Stimulated activated naive CD8-positive, alpha-beta T cell treated with anti-CD3 and anti-CD28 coated beads, Interleukin-15, Interleukin-2, amounts not matched to agents 100 ng/mL and 50 ng/mL, for 24 hours (primary cell): ENCODE data around the gene CYP17A1.
"Not testable (repeated sequence)": the region's sequence is repeated elsewhere in the genome, so short reads cannot be mapped to it uniquely, and the experiment has no call there.

Source experiments
- H3K27ac Mint-ChIP-seq: one replicate; pipeline ENCODE4 v1.8.0; 2021; ENCODE audit warnings: mild to moderate bottlenecking, mixed read lengths
- H3K27me3 Mint-ChIP-seq: one replicate; pipeline ENCODE4 v1.8.0; 2021; ENCODE audit warnings: mixed read lengths
- H3K36me3 Mint-ChIP-seq: one replicate; pipeline ENCODE4 v1.8.0; 2021; ENCODE audit warnings: low read depth, mixed read lengths
- H3K4me1 Mint-ChIP-seq: one replicate; pipeline ENCODE4 v1.8.0; 2021; ENCODE audit warnings: low read depth, mixed read lengths
- H3K4me3 Mint-ChIP-seq: one replicate; pipeline ENCODE4 v1.8.0; 2021; ENCODE audit warnings: mild to moderate bottlenecking, mixed read lengths
- H3K9me3 Mint-ChIP-seq: one replicate; pipeline ENCODE4 v1.8.0; 2021; ENCODE audit warnings: mixed read lengths

The CYP17A1 gene

GRCh38 chr10:102820008-102820407 is 17.2 kb downstream of the CYP17A1 start:
- H3K9me3 Mint-ChIP-seq, H3K4me1 Mint-ChIP-seq, H3K4me3 Mint-ChIP-seq, H3K27ac Mint-ChIP-seq, H3K36me3 Mint-ChIP-seq, H3K27me3 Mint-ChIP-seq: not testable (repeated sequence)

- H3K27ac Mint-ChIP-seq = peak overlapping the region; percentile 11
- no peak overlapping the region for H3K4me3 Mint-ChIP-seq
- no peaks in the 10 kb centered on the region for H3K36me3 Mint-ChIP-seq
- H3K9me3 Mint-ChIP-seq = no peaks in the 10 kb centered on the region
- no peaks in the 10 kb centered on the region for H3K27me3 Mint-ChIP-seq
- peaks cover 5% of the 10 kb centered on the region for H3K4me1 Mint-ChIP-seq
These were observed 18.2 kb downstream of the CYP17A1 start for GRCh38 chr10:102819054-102819453.

GRCh38 chr10:102817175-102817574 is 20.0 kb downstream of the CYP17A1 start:
- H3K4me1 Mint-ChIP-seq = peaks cover 10% of the 10 kb centered on the region
- no peak overlapping the region for H3K27ac Mint-ChIP-seq
- no peaks in the 10 kb centered on the region for H3K9me3 Mint-ChIP-seq
- no peak overlapping the region for H3K4me3 Mint-ChIP-seq
- no peaks in the 10 kb centered on the region for H3K27me3 Mint-ChIP-seq
- peaks cover 12% of the 10 kb centered on the region for H3K36me3 Mint-ChIP-seq

GRCh38 chr10:102815790-102816549 is 21.2 kb downstream of the CYP17A1 start:
- Mint-ChIP-seq H3K9me3 (no peaks in the 10 kb centered on the region), H3K27ac (peak overlapping the region; percentile 12), H3K4me1 (peaks cover 14% of the 10 kb centered on the region), H3K36me3 (peaks cover 24% of the 10 kb centered on the region), H3K4me3 (no peak overlapping the region), H3K27me3 (no peaks in the 10 kb centered on the region)

DNA sequence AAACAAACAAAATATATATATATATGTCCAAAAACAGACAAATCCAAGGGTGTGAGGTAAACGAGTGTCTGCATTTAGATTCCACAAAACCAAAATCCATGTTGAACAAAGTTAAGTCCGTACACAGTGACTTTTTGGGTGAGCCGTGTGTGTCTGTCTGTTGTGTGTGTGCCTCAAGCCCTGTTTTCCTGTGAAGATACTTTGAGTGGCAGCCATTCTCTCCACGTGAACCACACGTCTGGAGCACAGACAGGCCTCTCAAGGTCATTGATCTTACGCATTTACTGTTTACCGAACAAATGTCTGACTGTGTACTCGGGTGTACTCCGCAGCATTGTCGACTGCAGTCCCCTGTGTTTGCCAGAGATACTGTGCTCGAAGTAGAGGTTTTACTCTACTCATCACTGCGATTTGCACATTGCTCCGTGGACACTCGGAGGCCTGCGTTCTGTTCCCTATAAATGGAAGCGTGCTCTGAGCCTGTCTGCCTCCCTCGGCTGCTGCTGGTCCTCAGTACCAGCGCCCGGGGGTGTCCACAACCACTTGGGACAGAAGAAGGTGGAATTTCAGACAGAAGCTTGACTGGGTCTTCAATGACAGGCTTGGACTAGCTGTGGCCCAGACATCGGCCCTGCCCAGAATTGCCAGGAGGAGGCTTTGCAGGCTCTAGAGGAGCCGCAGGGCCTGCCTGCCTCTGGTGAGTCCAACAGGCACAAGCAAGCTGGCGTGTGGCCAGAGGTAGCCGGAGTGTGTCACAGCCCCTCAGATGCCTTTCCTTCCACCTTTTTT is 22.1 kb downstream of the CYP17A1 start:
- Mint-ChIP-seq H3K27ac (no peak overlapping the region), H3K27me3 (no peaks in the 10 kb centered on the region), H3K4me3 (no peak overlapping the region), H3K9me3 (no peaks in the 10 kb centered on the region), H3K4me1 (peaks cover 14% of the 10 kb centered on the region), H3K36me3 (peaks cover 27% of the 10 kb centered on the region)

- Mint-ChIP-seq H3K27ac (no peak overlapping the region), H3K9me3 (no peaks in the 10 kb centered on the region), H3K36me3 (peaks cover 30% of the 10 kb centered on the region), H3K27me3 (no peaks in the 10 kb centered on the region), H3K4me3 (no peak overlapping the region), H3K4me1 (peaks cover 14% of the 10 kb centered on the region)
These were observed 22.8 kb downstream of the CYP17A1 start for GRCh38 chr10:102814453-102814871.

DNA sequence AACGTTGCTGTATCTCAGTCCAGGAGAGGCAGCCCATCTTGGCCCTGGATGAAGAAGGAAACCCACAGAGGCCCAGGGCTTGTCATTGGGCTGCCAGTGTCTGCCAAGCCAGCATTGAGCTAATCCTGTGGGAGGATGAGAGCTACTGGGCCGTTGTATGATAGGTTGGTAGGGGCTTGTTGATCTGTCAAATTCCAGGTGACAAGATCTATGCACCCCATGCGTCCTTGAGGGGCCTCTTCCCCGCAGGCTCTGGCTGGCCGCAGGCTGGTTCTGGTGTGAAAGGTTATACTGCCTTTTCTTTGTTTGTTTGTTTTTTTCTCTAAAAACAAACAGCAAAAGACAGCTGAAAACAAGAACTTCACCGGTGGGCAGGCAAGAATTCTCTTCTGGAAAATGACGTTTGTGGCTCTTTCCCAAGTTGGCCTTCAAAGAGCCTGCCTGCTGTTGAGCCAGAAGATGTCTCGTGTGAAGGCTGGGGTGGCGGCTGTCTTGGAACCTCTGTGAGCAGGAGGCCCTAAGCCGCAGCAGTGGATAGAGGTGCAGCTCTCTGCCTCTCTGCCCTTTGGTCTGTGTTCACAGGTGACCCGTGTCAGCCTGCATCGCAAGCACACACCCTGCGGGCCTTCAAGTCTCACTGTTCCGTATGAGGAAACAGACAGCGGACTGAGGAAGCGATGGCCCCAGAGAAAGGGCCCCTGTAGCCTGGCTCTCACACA is 23.3 kb downstream of the CYP17A1 start:
- Mint-ChIP-seq H3K36me3 (peaks cover 30% of the 10 kb centered on the region), H3K27ac (peak overlapping the region; percentile 41), H3K4me1 (peaks cover 14% of the 10 kb centered on the region), H3K9me3 (no peaks in the 10 kb centered on the region), H3K27me3 (no peaks in the 10 kb centered on the region), H3K4me3 (no peak overlapping the region)

DNA sequence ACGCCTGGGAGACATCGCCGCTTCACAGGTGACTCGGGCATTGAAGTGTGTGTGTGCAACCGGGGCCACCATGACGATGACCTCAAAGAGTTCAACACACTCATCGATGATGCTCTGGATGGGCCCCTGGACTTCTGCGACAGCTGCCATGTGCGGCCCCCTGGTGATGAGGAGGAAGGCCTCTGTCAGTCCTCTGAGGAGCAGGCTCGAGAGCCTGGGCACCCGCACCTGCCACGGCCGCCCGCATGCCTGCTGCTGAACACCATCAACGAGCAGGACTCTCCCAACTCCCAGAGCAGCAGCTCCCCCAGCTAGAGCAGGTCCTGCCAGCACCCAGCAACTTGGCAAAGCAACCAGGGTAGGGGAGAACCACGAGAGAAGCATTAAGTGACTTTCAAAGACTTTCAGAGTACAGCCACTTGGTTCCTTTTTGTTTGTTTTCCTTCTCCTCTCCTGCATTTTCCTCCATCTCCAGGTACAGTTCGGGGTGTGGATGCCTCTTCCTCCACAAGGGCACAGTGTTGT is 24.1 kb downstream of the CYP17A1 start:
- no peaks in the 10 kb centered on the region for H3K27me3 Mint-ChIP-seq
- H3K9me3 Mint-ChIP-seq = no peaks in the 10 kb centered on the region
- peak overlapping the region; percentile 41 for H3K27ac Mint-ChIP-seq
- H3K4me3 Mint-ChIP-seq = no peak overlapping the region
- peaks cover 14% of the 10 kb centered on the region for H3K4me1 Mint-ChIP-seq
- H3K36me3 Mint-ChIP-seq = peaks cover 30% of the 10 kb centered on the region

GRCh38 chr10:102812231-102812876 is 24.9 kb downstream of the CYP17A1 start:
- Mint-ChIP-seq H3K27me3 (no peaks in the 10 kb centered on the region), H3K4me3 (no peak overlapping the region), H3K27ac (peak overlapping the region; percentile 57), H3K36me3 (peaks cover 30% of the 10 kb centered on the region), H3K4me1 (peaks cover 14% of the 10 kb centered on the region), H3K9me3 (no peaks in the 10 kb centered on the region)

- H3K9me3 Mint-ChIP-seq = no peaks in the 10 kb centered on the region
- H3K27ac Mint-ChIP-seq = no peak overlapping the region
- no peaks in the 10 kb centered on the region for H3K27me3 Mint-ChIP-seq
- H3K4me3 Mint-ChIP-seq = no peak overlapping the region
- peaks cover 14% of the 10 kb centered on the region for H3K4me1 Mint-ChIP-seq
- peaks cover 30% of the 10 kb centered on the region for H3K36me3 Mint-ChIP-seq
These were observed 25.9 kb downstream of the CYP17A1 start for GRCh38 chr10:102811346-102811745.

DNA sequence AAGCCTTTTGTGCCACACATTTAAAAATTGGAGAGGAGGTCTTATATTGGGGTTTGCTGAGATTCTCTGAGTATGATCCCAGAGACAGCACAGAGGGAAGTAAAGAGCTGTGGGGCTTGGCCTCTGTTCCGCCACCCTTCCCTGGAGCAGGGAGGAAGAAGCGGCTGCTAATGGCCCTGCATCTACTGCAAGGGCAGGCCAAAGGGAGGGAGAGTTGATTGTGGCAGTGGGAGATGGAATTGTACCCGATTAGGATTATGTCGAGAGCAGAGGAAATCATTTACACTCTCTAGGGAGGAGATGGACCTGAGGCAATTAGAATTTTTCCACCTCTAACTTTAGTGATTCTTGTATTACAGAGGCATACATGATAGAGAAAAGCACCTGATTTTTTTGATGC is 28.8 kb downstream of the CYP17A1 start:
- Mint-ChIP-seq H3K4me3 (no peak overlapping the region), H3K27me3 (no peaks in the 10 kb centered on the region), H3K4me1 (peaks cover 22% of the 10 kb centered on the region), H3K36me3 (peaks cover 32% of the 10 kb centered on the region), H3K9me3 (no peaks in the 10 kb centered on the region), H3K27ac (no peak overlapping the region)

- peaks cover 19% of the 10 kb centered on the region for H3K36me3 Mint-ChIP-seq
- H3K27me3 Mint-ChIP-seq = no peaks in the 10 kb centered on the region
- no peaks in the 10 kb centered on the region for H3K9me3 Mint-ChIP-seq
- H3K4me1 Mint-ChIP-seq = peaks cover 40% of the 10 kb centered on the region
- H3K4me3 Mint-ChIP-seq = no peak overlapping the region
- peak overlapping the region; percentile 78 for H3K27ac Mint-ChIP-seq
These were observed 32.7 kb downstream of the CYP17A1 start for GRCh38 chr10:102804382-102805055.

GRCh38 chr10:102802920-102803534 is 34.2 kb downstream of the CYP17A1 start:
- peaks cover 23% of the 10 kb centered on the region for H3K36me3 Mint-ChIP-seq
- H3K27me3 Mint-ChIP-seq = no peaks in the 10 kb centered on the region
- H3K4me1 Mint-ChIP-seq = peaks cover 40% of the 10 kb centered on the region

GRCh38 chr10:102801978-102802377 is 35.2 kb downstream of the CYP17A1 start:
- Mint-ChIP-seq H3K9me3 (no peaks in the 10 kb centered on the region), H3K27ac (peak overlapping the region; percentile 61), H3K36me3 (peaks cover 25% of the 10 kb centered on the region), H3K4me3 (no peak overlapping the region), H3K4me1 (peaks cover 44% of the 10 kb centered on the region), H3K27me3 (no peaks in the 10 kb centered on the region)

More at GRCh38 chr10:102802920-102803534, 34.2 kb downstream of the CYP17A1 start:
- Mint-ChIP-seq H3K9me3 (no peaks in the 10 kb centered on the region), H3K27ac (peak overlapping the region; percentile 87), H3K4me3 (peak overlapping the region; percentile 41)
